HEK293 (cell line): ENCODE data around the gene RNF121.

Source experiments
- CTCF ChIA-PET: fragments of 350-600 bp; formaldehyde crosslinking; extraction: SDS; loops from one replicate; lab custom pipeline; 2021; ENCODE audit warnings: antibody characterized with exemption; lab: Yijun Ruan, JAX
- POLR2A ChIA-PET: fragments of 300-600 bp; formaldehyde crosslinking; extraction: SDS; loops from one replicate; lab custom pipeline; 2020; ENCODE audit warnings: antibody characterized with exemption, inconsistent platforms; lab: Yijun Ruan, JAX
- H3K27ac ChIP-seq: fragments of 200-500 bp; sonication (Bioruptor generic); 2 replicates; pipeline ENCODE4 v1.5.1; 2014; ENCODE audit warnings: low read depth, low read length, control low read depth, inconsistent platforms; ENCODE audit errors: extremely low read depth
- H3K36me3 ChIP-seq, 2 experiments: fragments of 200-500 bp in 1 of 2; sonication (Bioruptor generic) in 1 of 2; 1 replicate in 1 of 2; 2 replicates in 1 of 2; pipeline ENCODE4 v1.5.1; 2014 to 2017; ENCODE audit warnings: inconsistent platforms in 2 of 2, low read length in 2 of 2; ENCODE audit not compliant: control insufficient read depth in 2 of 2, insufficient read depth in 1 of 2
- H3K4me1 ChIP-seq: fragments of 200-500 bp; sonication (Bioruptor generic); 2 replicates; pipeline ENCODE4 v1.5.1; 2014; ENCODE audit warnings: mild to moderate bottlenecking, low read length, inconsistent platforms; ENCODE audit not compliant: control insufficient read depth, insufficient read depth
- H3K4me3 ChIP-seq: 2 replicates; pipeline ENCODE4 v1.5.1; 2011; ENCODE audit warnings: low read depth, mild to moderate bottlenecking, control low read depth, low read length, moderate library complexity
- H3K9me3 ChIP-seq: fragments of 200-500 bp; sonication (Bioruptor generic); 2 replicates; pipeline ENCODE4 v1.5.1; 2014; ENCODE audit warnings: low read depth, low read length, inconsistent platforms; ENCODE audit not compliant: control insufficient read depth, insufficient read depth
- ATF2 ChIP-seq: fragments of 450-650 bp; formaldehyde crosslinking; IDR thresholded peaks from 2 replicates; pipeline ENCODE4 v1.5.1; 2016; ENCODE audit warnings: missing biosample characterization, missing genetic modification characterization, low read depth
- BCL11B ChIP-seq: fragments of 450-650 bp; formaldehyde crosslinking; IDR thresholded peaks from 2 replicates; pipeline ENCODE4 v1.5.1; 2016; ENCODE audit warnings: low read depth, missing biosample characterization, missing genetic modification characterization
- IKZF3 ChIP-seq: fragments of 450-650 bp; IDR thresholded peaks from 2 replicates; pipeline ENCODE4 v1.5.0; 2018; ENCODE audit warnings: missing biosample characterization, mild to moderate bottlenecking, missing genetic modification characterization, moderate library complexity
- INSM2 ChIP-seq: fragments of 450-650 bp; formaldehyde crosslinking; IDR thresholded peaks from 2 replicates; pipeline ENCODE4 v1.5.1; 2016; ENCODE audit warnings: missing biosample characterization, missing genetic modification characterization
- KLF1 ChIP-seq: fragments of 450-650 bp; formaldehyde crosslinking; IDR thresholded peaks from 2 replicates; pipeline ENCODE4 v1.5.1; 2016; ENCODE audit warnings: missing biosample characterization, missing genetic modification characterization
- KLF9 ChIP-seq: fragments of 450-650 bp; formaldehyde crosslinking; IDR thresholded peaks from 2 replicates; pipeline ENCODE4 v1.5.1; 2016; ENCODE audit warnings: missing biosample characterization, missing genetic modification characterization, low read depth
- SP2 ChIP-seq: fragments of 450-650 bp; formaldehyde crosslinking; IDR thresholded peaks from 2 replicates; pipeline ENCODE4 v1.5.1; 2016; ENCODE audit warnings: missing biosample characterization, missing genetic modification characterization
- ZNF274 ChIP-seq, 2 experiments: fragments of 200-500 bp in 1 of 2; fragments of 450-650 bp in 1 of 2; sonication (Bioruptor generic) in 1 of 2; formaldehyde crosslinking in 1 of 2; IDR thresholded peaks; 2 replicates each; pipeline versions ENCODE4 v1.5.1 to v1.6.1; 2014 to 2016; ENCODE audit warnings: borderline replicate concordance in 1 of 2, inconsistent platforms in 1 of 2, low read length in 1 of 2, missing biosample characterization in 1 of 2, missing genetic modification characterization in 1 of 2
- ZNF280D ChIP-seq: fragments of 450-650 bp; formaldehyde crosslinking; IDR thresholded peaks from 2 replicates; pipeline ENCODE4 v1.5.1; 2016; ENCODE audit warnings: missing biosample characterization, missing genetic modification characterization
- ZNF311 ChIP-seq: fragments of 450-650 bp; formaldehyde crosslinking; IDR thresholded peaks from 2 replicates; pipeline ENCODE4 v1.5.1; 2017; ENCODE audit warnings: missing biosample characterization, missing genetic modification characterization, borderline replicate concordance
- ZNF501 ChIP-seq: fragments of 450-650 bp; formaldehyde crosslinking; IDR thresholded peaks from 2 replicates; pipeline ENCODE4 v1.5.1; 2016; ENCODE audit warnings: missing biosample characterization, missing genetic modification characterization
- ZNF513 ChIP-seq: fragments of 450-650 bp; IDR thresholded peaks from 2 replicates; pipeline ENCODE4 v1.5.1; 2018; ENCODE audit warnings: missing biosample characterization, missing genetic modification characterization
- ZNF548 ChIP-seq: fragments of 450-650 bp; formaldehyde crosslinking; IDR thresholded peaks from 2 replicates; pipeline ENCODE4 v1.5.1; 2016; ENCODE audit warnings: missing biosample characterization, missing genetic modification characterization
- ZNF561 ChIP-seq: fragments of 450-650 bp; IDR thresholded peaks from 2 replicates; pipeline ENCODE4 v1.5.1; 2018; ENCODE audit warnings: missing biosample characterization, missing genetic modification characterization, borderline replicate concordance
- ZNF776 ChIP-seq: fragments of 450-650 bp; formaldehyde crosslinking; IDR thresholded peaks from 2 replicates; pipeline ENCODE4 v1.5.0; 2017; ENCODE audit warnings: missing biosample characterization, missing genetic modification characterization, borderline replicate concordance

The RNF121 gene

GRCh38 chr11:71996946-71997345 lies 68.1 kb downstream of the RNF121 start (continued):
- TF ChIP-seq ZNF561 (no peak), KLF9 (tag by site-specific recombination) (no peak), SP2 (tag by site-specific recombination) (no peak)

GRCh38 chr11:71997594-71997993 lies 68.7 kb downstream of the RNF121 start:
- CTCF ChIA-PET: interaction anchor here (0.7 to 1.1 kb wide), 2 partner anchors 19 to 410 kb away, joined by 3 read pairs; no protein-coding TSS in a partner anchor
- Histone ChIP-seq H3K4me3 (no peak overlapping the region), H3K4me1 (no peaks in the 10 kb centered on the region), H3K27ac (no peak overlapping the region), H3K36me3 (peaks cover 0 to 44% of the 10 kb centered on the region in 2 experiments; a peak in 1 of 3 replicates), H3K9me3 (no peaks in the 10 kb centered on the region)
- POLR2A ChIA-PET: no interaction called here
- TF ChIP-seq IKZF3 (tag by site-specific recombination): no peak
- no peak for TF ChIP-seq KLF1
- TF ChIP-seq ZNF776: no peak
- TF ChIP-seq ZNF513: no peak
- TF ChIP-seq ZNF311 (tag by site-specific recombination): no peak
- TF ChIP-seq ZNF548 (tag by site-specific recombination): no peak

- H3K27ac ChIP-seq: no peak overlapping the region
- POLR2A ChIA-PET: no interaction called here
- H3K4me3 ChIP-seq: no peak overlapping the region
- H3K9me3 ChIP-seq: no peaks in the 10 kb centered on the region
- CTCF ChIA-PET: interaction anchor here (1.0 kb wide), 1 partner anchor 11 kb away, joined by 3 read pairs; no protein-coding TSS in a partner anchor
- no peak for TF ChIP-seq ZNF501 (tag by site-specific recombination)
- no peak for TF ChIP-seq INSM2
- TF ChIP-seq ZNF280D (tag by site-specific recombination): no peak
- TF ChIP-seq ZNF274 (IDR thresholded peaks at IDR 0.05; ENCODE audit: low read length): no peak
- no peak for TF ChIP-seq ZNF274 (tag by site-specific recombination; IDR thresholded peaks at IDR 0.05; ENCODE audit: borderline replicate concordance)
- TF ChIP-seq ATF2 (tag by site-specific recombination): no peak
- no peak for TF ChIP-seq BCL11B (tag by site-specific recombination)
- peaks cover 0 to 49% of the 10 kb centered on the region in 2 experiments; a peak in 1 of 3 replicates for H3K36me3 ChIP-seq
- H3K4me1 ChIP-seq: no peaks in the 10 kb centered on the region
Measured at GRCh38 chr11:71998061-71998460, 69.2 kb downstream of the RNF121 start.
